ENCODE measurements around the gene STK32C. TPM values are rescaled to one million over a fixed set of nuclear protein-coding genes. Genes with fewer than 3 reads are reported as not detected.

Gene STK32C
- total RNA-seq, 4 donors from 2014 or later: 3.7 to 13.9 (median 6.7) TPM

DNA sequence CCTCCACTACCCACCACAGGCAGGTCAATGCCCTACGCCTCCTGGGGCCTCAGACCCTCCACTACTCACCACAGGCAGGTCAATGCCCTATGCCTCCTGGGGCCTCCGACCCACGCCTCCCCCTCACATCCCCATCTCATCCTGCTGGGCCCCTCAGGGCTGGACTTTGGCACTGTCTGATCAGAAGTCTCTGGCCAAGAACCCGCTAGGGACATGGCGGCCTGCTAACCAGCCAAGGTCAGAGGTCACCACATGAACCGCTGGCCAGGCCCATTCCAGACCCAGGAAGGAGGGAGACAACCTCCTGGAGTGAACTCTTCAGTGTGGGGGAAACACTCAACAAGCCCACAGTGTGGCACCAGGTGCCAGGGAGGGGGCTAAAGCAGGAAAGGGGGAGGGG is 55.8 kb downstream of the STK32C start:
- DNase-seq (no peak), ATAC-seq (no peak)
- no peak for TF ChIP-seq POLR2A (IDR thresholded peaks at IDR 0.05)
- TF ChIP-seq CTCF (IDR thresholded peaks at IDR 0.05 in 4 of 5, conservative IDR thresholded peaks at IDR 0.05 in 1 of 5): no peak
- Histone ChIP-seq H3K27ac (no peak overlapping the region), H3K4me1 (no peaks in the 10 kb centered on the region), H3K36me3 (no peaks in the 10 kb centered on the region), H3K4me3 (no peak overlapping the region), H3K27me3 (no peaks in the 10 kb centered on the region), H3K9me3 (no peaks in the 10 kb centered on the region)
- intact Hi-C loops (cut with DNase I; ENCODE audit: low total_unique reads): no loop called here
- in situ Hi-C loops (cut with MboI; ENCODE audit: low sequenced_read_pairs in 4 of 4): no loop called here

DNA sequence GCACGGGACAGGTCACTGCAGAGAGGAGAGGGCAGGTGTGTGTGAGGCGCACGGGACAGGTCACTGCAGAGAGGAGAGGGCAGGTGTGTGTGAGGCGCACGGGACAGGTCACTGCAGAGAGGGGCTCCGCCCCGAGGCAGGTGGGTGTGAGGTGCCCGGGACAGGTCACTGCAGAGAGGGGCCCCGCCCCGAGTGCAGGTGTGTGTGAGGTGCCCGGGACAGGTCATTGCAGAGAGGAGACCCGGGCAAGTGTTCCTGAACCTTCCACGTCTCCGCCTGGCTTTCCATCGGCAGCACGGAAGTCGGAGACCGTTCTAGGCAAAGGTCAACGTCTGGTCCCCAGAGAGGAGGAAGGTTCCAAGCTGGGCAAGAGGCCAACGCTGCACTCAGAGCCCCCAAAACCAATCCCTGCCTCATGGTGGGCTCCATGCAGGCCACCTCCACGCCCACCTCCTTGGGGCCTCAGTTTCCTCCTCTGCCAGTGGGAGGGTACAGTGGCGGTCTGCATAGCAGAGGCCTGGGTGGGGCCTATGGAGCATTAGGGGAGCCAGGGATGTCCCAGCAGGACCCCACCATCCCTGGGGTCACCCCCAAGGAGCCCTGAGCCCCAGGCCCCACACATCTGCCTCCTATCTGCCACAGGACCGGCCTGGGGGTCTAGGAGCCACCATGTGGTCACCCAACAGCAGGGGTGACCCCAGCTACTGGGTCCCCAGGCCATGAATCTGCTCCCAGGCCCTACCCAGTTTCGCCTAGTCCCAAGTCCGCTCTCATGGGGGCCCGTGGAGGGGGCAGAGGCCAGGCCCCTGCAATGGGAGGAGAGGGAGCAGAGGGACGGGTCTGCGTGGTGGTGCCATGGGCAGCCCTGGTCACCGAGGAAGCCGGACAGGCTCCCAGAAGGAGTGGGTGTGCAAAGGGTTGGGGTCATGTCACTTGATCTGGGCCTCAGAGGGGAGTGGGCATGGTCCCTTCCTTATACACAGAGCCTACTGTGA is 57.0 kb downstream of the STK32C start:
- ATAC-seq: no peak
- in situ Hi-C loops (cut with MboI; ENCODE audit: low sequenced_read_pairs in 4 of 4): no loop called here
- Histone ChIP-seq H3K27ac (no peak overlapping the region), H3K27me3 (no peaks in the 10 kb centered on the region), H3K4me3 (no peak overlapping the region), H3K9me3 (no peaks in the 10 kb centered on the region), H3K36me3 (no peaks in the 10 kb centered on the region), H3K4me1 (no peaks in the 10 kb centered on the region)
- DNase-seq: no peak
- TF ChIP-seq CTCF (IDR thresholded peaks at IDR 0.05 in 4 of 5, conservative IDR thresholded peaks at IDR 0.05 in 1 of 5): no peak
- no peak for TF ChIP-seq POLR2A (IDR thresholded peaks at IDR 0.05)
- intact Hi-C loops (cut with DNase I; ENCODE audit: low total_unique reads): no loop called here

DNA sequence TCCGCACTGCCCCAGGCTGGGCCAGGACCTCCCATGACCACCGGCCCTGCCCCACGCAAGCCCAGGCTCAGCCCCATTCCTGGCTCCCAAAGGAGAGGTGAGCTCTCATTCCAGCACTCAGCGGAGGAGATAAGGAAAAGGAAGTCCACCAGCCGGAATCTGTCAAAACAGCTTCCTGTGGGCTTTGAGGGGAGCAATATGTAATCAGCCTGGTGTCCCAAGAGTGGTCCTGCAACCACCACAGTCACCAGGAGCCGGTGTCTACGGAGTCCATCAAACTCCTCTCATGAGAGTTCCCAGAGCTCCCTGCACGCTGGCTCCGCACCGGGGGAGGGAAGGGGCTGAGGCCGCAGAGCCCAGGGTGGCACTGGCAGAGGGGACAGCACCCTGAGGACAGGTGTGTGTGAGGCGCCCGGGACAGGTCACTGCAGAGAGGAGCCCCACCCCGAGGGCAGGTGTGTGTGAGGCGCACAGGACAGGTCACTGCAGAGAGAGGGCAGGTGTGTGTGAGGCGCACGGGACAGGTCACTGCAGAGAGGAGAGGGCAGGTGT is 57.9 kb downstream of the STK32C start:
- no peaks in the 10 kb centered on the region for H3K9me3 ChIP-seq
- in situ Hi-C loops (cut with MboI; ENCODE audit: low sequenced_read_pairs in 4 of 4): no loop called here
- DNase-seq (no peak), ATAC-seq (no peak)
- H3K36me3 ChIP-seq: no peaks in the 10 kb centered on the region
- TF ChIP-seq CTCF (IDR thresholded peaks at IDR 0.05 in 4 of 5, conservative IDR thresholded peaks at IDR 0.05 in 1 of 5) (no peak), POLR2A (IDR thresholded peaks at IDR 0.05) (no peak)
- no peaks in the 10 kb centered on the region for H3K27me3 ChIP-seq
- H3K27ac ChIP-seq: no peak overlapping the region
- no peaks in the 10 kb centered on the region for H3K4me1 ChIP-seq
- H3K4me3 ChIP-seq: no peak overlapping the region
- intact Hi-C loops (cut with DNase I; ENCODE audit: low total_unique reads): no loop called here

DNA sequence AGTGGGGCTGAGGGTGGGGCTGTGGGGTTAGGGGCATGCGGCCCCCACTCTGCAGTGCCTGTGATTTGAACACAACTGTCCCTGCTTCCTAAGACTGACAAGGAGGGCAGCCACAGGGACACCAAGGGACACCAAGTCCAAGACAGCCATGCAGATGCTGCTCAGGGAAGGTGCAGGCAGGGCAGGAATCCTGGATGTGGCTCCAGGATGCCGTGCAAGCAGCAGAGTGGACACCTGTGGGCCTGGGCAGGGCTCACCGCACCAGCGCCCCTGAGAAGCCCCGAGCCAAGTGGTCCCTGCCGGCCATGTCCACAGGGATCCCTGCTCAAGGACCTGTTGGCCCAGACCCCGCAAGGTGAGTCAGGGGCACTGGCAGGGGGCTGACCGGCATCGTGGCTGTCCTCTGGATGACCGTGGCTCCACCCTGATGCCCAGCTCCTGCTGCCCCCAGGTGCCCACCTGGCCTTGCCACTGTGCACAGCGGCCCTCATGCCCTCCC is 58.5 kb downstream of the STK32C start:
- ATAC-seq (peak in 1 of 2 donors; percentile 18), DNase-seq (no peak)
- no peaks in the 10 kb centered on the region for H3K9me3 ChIP-seq
- intact Hi-C loops (cut with DNase I; ENCODE audit: low total_unique reads): no loop called here
- H3K27ac ChIP-seq: no peak overlapping the region
- H3K36me3 ChIP-seq: no peaks in the 10 kb centered on the region
- in situ Hi-C loops (cut with MboI; ENCODE audit: low sequenced_read_pairs in 4 of 4): no loop called here
- H3K4me1 ChIP-seq: no peaks in the 10 kb centered on the region
- TF ChIP-seq CTCF (IDR thresholded peaks at IDR 0.05 in 4 of 5, conservative IDR thresholded peaks at IDR 0.05 in 1 of 5): no peak
- TF ChIP-seq POLR2A (IDR thresholded peaks at IDR 0.05): no peak
- no peak overlapping the region for H3K4me3 ChIP-seq
- H3K27me3 ChIP-seq: no peaks in the 10 kb centered on the region

Data from gastrocnemius medialis (tissue), 4 donors.